Fibroblast of the aortic adventitia (primary cell): ENCODE measurements around the gene DAPK2. TPM values are rescaled to one million over a fixed set of nuclear protein-coding genes. Genes with fewer than 3 reads are reported as not detected.
"Not testable (repeated sequence)": the region's sequence is repeated elsewhere in the genome, so short reads cannot be mapped to it uniquely, and the experiment has no call there.

ENCODE experiments used
- DNase-seq: peaks from one replicate; pipeline ENCODE4 v3.0.0-alpha.2; 2010; ENCODE audit warnings: low read depth
- H3K4me3 ChIP-seq: 2 replicates; pipeline ENCODE4 v1.5.1; 2011; ENCODE audit warnings: low read depth, mild to moderate bottlenecking, control low read depth, low read length, moderate library complexity
- total RNA-seq: library from RNA; depleted of rRNA; stranded (reverse); fragments of >200 nt; gene quantifications from 2 replicates; pipeline ENCODE4 v1.2.3, GENCODE V29; 2012; ENCODE audit warnings: low replicate concordance
- TF ChIP-seq, protein P1 (sequence below): IDR thresholded peaks from 2 replicates; pipeline ENCODE4 v1.5.1; 2011; ENCODE audit warnings: mild to moderate bottlenecking, low read length, control low read depth, inconsistent platforms; ENCODE audit not compliant: insufficient read depth

DAPK2 gene
- total RNA-seq, 1 donor = 3.7 TPM

DNA sequence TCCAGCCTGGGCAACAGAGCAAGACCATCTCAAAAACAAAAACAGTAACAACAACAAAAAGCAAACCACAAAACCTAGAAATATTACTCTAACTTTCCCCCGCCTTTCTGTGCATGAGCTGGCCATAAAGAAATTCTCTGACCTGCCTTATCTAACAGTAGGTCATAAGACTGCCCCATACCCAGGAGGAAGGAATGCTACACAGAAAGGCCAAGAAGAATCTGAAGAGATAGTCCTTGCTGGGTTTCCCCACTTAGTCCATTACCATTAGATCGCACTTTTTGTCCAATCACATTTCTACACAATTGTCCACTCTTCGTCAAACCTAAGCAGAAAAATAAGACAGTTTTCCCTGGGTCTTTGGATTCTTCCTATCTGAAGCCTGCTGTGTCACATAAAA, 23.8 kb upstream of the DAPK2 start:
- TF ChIP-seq, protein P1, sequence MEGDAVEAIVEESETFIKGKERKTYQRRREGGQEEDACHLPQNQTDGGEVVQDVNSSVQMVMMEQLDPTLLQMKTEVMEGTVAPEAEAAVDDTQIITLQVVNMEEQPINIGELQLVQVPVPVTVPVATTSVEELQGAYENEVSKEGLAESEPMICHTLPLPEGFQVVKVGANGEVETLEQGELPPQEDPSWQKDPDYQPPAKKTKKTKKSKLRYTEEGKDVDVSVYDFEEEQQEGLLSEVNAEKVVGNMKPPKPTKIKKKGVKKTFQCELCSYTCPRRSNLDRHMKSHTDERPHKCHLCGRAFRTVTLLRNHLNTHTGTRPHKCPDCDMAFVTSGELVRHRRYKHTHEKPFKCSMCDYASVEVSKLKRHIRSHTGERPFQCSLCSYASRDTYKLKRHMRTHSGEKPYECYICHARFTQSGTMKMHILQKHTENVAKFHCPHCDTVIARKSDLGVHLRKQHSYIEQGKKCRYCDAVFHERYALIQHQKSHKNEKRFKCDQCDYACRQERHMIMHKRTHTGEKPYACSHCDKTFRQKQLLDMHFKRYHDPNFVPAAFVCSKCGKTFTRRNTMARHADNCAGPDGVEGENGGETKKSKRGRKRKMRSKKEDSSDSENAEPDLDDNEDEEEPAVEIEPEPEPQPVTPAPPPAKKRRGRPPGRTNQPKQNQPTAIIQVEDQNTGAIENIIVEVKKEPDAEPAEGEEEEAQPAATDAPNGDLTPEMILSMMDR = no peak
- DNase-seq = peak; percentile 24
- H3K4me3 ChIP-seq = no peak overlapping the region

DNA sequence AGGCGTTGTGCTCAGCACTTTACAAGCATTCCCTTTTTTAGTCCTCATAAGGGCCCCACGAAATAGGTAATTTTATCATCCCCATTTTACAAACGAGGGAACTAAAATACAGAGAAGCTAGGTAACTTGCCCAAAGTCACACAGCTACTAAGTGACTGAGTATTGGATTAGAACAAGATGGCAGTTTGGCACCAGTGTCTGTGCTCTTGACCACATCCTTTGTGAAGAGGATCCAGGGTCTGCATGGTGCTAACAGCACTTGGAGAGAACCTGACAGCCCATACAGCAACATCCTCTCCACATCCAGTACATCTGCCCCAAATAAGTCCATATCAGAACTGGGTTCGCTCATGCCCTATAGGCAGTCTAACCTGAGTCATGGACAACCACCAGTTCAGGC, 21.8 kb upstream of the DAPK2 start:
- H3K4me3 ChIP-seq = no peak overlapping the region
- DNase-seq = no peak
- TF ChIP-seq, protein P1 = no peak

DNA sequence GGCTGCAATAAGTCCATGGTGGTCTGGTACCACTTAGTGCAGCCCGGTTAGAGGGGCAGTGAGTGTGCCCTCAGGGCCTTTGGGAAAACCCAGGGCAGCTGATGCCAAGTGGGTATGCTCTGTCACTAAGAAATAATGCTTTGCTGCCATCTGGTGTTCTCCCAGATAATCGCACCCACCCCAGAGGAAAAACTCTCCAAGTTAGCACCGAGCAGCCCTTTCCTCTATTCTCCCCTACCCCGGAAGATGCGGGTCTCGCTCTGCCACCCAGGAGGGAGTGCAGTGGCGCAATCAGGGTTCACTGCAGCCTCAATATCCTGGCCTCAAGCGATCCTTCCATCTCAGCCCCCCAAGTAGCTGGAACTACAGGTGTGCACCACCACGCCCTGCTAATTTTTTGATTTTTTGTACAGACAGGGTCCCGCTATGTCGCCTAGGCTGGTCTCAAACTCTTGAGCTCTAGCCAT, 21.3 kb upstream of the DAPK2 start:
- H3K4me3 ChIP-seq = no peak overlapping the region
- peak; percentile 68 for DNase-seq
- TF ChIP-seq, protein P1 = peak; percentile 80

DNA sequence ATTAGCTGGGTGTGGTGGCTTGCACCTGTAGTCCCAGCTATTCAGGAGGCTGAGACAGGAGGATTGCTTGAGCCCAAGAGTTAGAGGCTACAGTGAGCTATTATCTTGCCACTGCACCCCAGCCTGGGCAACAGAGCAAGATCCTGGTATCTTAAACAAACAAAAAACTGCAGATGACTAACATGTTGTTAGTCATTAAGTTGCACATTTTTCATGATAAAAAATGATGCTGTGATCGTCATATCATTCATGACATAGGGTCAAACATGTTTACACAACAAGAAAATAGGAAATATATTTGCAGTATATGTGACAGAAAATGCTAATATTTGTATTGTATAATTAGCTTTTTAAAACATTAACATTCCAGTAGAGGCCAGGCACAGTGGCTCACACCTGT, 20.2 kb upstream of the DAPK2 start:
- DNase-seq = no peak
- H3K4me3 ChIP-seq = no peak overlapping the region
- TF ChIP-seq, protein P1 = no peak

DNA sequence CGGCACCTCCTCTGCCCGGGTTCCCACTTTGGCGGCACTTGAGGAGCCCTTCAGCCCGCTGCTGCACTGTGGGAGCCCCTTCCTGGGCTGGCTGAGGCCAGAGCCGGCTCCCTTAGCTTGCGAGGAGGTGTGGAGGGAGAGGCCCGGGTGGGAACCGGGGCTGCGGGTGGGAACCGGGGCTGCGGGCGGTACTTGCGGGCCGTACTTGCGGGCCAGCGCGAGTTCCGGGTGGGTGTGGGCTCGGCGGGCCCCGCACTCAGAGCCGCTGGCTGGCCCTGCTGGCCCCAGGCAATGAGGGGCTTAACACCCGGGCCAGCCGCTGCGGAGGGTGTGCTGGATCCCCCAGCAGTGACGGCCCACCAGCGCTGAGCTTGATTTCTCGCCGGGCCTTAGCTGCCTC, 14.4 kb upstream of the DAPK2 start:
- TF ChIP-seq, protein P1 = no peak
- no peak for DNase-seq
- no peak overlapping the region for H3K4me3 ChIP-seq

DNA sequence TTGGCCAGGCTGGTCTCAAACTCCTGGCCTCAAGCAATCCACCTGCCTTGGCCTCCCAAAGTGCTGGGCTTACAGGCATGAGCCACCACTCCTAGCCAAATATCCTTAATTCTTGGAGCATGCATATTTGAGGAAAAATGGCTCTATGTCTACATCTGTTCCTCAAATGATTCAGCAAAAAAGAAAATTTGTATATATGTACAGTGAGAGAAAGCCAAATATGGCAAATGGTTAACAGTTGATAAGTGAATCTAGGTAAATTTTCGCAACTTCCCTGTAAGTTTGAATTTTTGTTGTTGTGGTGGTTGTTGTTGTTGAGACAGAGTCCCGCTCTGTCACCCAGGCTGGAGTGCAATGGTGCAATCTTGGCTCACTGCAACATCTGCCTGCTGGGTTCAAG, 12.8 kb upstream of the DAPK2 start:
- H3K4me3 ChIP-seq, DNase-seq: not testable (repeated sequence)

DNA sequence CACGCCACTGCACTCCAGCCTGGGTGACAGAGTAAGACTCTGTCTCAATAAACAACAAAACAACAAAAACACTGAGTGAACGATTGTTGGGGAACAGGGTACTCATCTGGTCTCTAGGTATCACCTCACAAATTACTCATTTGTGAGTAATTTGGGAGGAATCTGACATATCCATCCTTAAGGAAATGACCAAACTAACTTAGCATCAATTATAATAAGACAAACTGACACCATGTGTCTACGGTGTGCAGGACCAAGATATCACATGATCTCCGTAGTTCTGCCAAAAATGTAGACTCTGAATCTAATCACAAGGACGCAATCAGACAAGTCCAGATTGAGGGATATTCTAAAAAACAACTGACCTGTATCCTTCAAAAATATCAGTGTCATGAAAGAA, 12.0 kb upstream of the DAPK2 start:
- no peak for DNase-seq
- H3K4me3 ChIP-seq = no peak overlapping the region
- TF ChIP-seq, protein P1 = no peak

DNA sequence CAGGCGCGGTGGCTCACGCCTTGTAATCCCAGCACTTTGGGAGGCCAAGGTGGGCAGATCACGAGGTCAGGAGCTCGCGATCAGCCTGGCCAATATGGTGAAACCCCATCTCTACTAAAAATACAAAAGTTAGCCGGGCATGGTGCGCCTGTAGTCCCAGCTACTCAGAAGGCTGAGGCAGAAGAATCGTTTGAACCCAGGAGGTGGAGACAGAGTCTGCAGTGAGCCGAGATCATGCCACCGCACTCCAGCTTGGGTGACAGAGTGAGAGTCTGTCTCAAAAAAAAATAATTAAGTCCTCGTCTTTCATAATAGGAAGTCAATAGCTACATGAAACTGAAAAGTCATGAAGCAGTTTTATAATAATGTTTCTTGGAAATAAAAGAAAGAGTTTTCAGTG, 7.4 kb upstream of the DAPK2 start:
- not testable (repeated sequence) for H3K4me3 ChIP-seq, DNase-seq
